Cerebellar nuclear complex (tissue), 1 donor: ENCODE results near the gene THAP6.
"Not testable (repeated sequence)": the region's sequence is repeated elsewhere in the genome, so short reads cannot be mapped to it uniquely, and the experiment has no call there.

ENCODE experiments used
- DNase-seq, 2 experiments: peaks; one replicate each; lab custom pipeline; 2025; lab: John Stamatoyannopoulos, UW

Gene THAP6, protein sequence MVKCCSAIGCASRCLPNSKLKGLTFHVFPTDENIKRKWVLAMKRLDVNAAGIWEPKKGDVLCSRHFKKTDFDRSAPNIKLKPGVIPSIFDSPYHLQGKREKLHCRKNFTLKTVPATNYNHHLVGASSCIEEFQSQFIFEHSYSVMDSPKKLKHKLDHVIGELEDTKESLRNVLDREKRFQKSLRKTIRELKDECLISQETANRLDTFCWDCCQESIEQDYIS

GRCh38 chr4:75514131-75514948 lies at the start of gene THAP6, which contains the start of gene RCHY1:
Gene THAP6 (plus strand): TSS chr4:75514473. CDS start chr4:75515453, 980 bp downstream.
Gene RCHY1 (minus strand): TSS chr4:75514403. CDS start chr4:75514286, 117 bp downstream.
- DNase-seq = peak; percentile 77 to 92

DNA sequence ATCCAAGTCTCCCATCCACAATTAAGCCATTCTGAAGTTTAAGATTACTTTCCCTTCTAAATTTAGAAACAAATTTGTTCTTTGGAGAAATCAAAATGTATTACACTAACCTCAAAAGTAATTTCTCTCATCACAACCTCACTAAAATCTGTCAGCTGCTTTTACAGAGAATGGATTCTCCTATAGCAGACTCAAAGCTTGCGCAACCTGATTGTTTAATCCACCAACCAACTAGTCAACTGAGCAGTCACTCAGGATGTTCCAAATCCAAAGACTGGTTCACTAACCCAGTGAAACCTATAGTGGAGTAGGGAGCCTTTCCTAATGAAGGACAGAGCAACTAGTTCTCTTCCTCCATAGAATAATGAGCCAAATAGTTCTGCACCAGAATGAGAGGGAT lies 44.4 kb upstream of the THAP6 start:
- DNase-seq = no peak

- no peak for DNase-seq
Observed at GRCh38 chr4:75470738-75471137, 43.5 kb upstream of the THAP6 start.

DNA sequence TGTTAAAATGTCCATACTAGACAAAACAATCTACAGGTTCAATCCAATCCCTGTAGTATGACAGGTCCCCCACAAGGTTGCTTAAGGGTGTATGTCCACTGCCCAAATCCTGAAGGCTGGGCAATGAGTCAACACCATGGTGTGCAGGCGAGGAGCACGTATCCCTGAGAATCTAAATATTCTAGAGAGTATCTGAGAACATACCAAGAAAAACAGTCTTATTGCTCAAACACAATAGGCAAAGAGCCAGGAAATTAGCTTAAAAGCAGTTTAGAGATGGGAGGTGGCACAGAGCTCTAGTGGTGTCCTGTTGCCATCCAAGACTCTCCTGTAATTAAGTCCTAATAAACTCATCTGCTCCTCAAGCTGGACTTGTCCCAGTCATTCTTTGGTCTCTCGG lies 37.1 kb upstream of the THAP6 start:
- no peak for DNase-seq

DNA sequence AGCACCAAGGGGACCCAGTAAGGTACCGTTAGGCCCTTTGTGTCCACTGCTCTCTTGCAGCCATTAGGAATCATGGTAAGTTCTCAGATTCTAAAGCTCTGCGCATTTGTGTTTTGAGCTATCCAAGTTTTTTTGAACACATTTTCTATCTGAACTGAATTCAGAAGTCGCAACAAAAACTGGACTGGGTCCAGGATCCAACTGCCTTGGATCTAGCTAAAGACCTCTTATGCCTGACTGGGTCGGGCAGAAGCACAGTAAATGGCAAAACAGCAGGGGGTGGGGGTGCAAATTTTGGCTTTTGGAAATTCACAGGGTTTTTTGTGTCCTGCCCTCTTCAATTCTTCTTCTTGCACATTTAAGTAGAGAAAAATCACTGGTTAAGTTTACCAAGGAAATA lies 30.1 kb upstream of the THAP6 start:
- no peak for DNase-seq

GRCh38 chr4:75490155-75490554 lies 24.1 kb upstream of the THAP6 start:
- DNase-seq = no peak

DNA sequence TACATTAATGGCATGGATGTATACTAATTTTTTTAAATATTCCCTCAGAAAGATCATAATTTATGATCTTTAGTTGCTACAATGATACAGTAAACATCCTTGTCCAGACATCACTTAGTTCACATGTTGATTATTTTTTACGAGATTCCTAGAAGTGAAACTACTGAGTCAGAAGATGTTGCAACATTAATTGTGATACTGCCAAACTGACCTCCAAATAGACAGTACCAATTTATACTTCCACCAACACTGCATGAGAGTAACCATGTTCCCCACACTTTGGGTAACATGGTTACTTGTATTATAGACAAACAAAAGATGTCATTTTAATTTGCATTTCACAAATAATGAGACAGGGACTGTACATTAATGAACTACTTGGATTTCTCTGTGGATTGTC lies 19.7 kb upstream of the THAP6 start:
- DNase-seq = no peak

DNA sequence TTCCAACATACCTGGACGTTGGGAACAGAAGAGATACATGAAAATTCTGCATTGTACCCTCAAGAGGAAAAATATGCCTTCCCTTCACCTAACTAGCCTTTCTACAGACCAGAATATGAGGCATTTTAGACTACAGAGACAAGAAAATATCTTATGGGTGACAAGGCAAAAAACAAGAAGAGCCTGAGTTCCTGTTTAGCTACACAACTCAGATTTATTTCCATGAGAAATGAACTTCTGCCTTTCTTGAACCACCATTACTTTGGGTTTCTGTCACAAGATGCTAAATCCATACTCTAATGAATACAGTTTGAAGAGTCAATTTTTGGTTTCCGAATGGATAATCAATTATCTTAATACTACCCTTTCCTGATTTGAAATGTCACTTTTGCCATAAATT lies 18.8 kb upstream of the THAP6 start:
- DNase-seq = no peak

GRCh38 chr4:75496406-75496805 lies 17.9 kb upstream of the THAP6 start:
- no peak for DNase-seq

DNA sequence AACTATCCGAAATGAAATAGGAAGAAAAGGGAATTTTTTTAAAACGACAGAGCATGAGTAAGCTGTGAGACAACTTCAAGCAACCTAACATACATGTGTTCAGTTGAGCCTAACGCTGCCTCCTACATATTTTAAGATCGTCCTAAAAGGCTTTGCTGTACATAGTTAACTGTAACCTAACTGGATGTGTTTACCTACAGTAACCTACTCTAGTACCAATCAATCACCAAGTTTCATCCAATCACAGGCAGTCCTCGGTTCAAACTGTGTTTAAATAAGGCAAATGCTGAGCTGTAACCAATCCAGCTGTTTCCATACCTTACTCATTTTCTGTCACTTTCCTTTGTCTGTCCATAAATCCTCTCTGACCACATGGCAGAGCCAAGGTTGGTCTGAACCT lies 17.1 kb upstream of the THAP6 start:
- no peak for DNase-seq

DNA sequence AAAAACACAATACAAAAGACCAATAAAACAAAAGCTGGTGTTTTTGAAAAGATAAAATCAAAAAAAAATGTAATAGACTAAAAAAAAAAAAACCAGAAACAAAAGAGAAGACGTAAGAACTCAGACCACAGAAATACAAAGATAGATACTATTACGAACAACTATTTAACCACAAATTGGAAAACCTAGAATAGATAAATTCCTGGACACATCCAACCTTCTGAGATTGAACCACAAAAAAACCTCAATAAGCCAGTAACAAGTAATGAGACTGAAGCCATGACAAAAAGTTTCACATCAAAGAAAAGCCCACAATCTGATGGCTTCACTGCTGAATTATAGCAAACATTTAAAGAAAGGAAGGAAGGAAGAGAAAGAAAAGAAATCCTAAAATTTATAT lies 16.2 kb upstream of the THAP6 start:
- no peak for DNase-seq

- no peak for DNase-seq
Observed at GRCh38 chr4:75499900-75500299, 14.4 kb upstream of the THAP6 start.

DNA sequence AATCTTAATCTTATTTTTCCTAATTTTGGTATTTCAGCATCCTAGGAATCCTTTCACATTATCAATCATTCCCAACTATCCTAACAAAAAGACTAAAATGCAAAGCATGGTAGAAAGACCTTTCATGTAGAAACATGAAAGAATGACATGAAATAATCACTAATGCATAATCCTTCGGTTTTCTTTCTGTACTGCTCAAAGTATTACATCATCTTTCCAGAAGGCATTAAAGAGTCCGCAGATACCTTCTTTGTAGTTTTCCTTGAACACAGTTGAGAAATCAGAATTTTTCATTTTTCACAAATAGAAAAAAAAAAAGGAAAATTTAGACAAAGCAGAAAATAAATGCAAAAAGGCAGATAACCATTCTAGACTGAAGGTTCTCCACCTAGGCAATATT lies 11.6 kb upstream of the THAP6 start:
- DNase-seq = no peak

GRCh38 chr4:75505630-75506029 lies 8.6 kb upstream of the THAP6 start:
- no peak for DNase-seq

- DNase-seq = not testable (repeated sequence)
Observed at GRCh38 chr4:75509592-75509991, 4.7 kb upstream of the THAP6 start.

DNA sequence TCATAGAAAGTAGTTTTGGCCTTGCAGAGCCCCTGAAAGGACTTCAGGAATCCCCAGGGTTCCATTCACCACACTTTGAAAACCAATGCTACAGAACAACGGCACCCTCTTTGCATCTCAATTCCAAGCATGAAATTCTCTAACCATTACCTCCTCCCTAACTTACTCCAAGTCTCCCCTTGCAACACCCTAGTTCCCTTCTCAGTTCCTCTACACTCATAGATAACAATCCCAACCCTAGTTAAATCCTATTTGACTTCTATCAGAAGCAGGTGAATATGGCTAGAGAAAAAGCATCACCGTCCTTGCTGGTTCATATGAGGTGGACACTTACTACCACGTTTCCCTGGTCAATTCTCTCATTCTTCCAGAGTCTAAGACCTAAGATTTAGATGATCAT lies 2.4 kb upstream of the THAP6 start:
- no peak for DNase-seq

GRCh38 chr4:75512386-75513211 lies 1.7 kb upstream of the THAP6 start:
- no peak for DNase-seq

DNA sequence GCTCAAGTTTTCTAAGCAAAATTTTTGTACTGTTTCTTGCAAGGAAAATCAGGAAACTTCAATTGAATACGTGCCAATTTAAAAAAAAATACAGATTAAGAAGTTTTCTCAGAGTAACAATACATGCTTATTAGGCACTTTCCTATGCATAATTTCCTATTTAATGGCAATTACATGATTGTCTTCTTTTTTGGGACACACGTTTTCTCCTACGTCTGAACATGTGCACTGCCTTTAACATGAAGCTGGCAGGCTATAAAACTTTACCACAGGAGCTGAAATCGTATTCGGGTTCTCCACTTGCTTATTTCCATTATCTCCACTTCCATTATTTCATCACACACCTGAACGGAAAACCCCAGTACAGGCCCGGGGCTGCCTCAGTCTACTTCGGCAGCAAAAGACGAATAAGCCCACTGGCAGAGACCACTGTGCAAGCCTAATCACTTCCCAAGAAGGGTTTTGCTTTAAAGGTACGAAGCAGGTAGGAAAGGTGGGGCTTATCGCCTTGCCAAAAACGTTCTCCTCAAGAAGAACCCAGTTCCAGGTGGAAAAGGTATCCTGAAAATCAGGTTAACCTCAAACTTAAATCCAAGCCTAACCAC lies 645 bp upstream of the THAP6 start:
- DNase-seq = no peak

DNA sequence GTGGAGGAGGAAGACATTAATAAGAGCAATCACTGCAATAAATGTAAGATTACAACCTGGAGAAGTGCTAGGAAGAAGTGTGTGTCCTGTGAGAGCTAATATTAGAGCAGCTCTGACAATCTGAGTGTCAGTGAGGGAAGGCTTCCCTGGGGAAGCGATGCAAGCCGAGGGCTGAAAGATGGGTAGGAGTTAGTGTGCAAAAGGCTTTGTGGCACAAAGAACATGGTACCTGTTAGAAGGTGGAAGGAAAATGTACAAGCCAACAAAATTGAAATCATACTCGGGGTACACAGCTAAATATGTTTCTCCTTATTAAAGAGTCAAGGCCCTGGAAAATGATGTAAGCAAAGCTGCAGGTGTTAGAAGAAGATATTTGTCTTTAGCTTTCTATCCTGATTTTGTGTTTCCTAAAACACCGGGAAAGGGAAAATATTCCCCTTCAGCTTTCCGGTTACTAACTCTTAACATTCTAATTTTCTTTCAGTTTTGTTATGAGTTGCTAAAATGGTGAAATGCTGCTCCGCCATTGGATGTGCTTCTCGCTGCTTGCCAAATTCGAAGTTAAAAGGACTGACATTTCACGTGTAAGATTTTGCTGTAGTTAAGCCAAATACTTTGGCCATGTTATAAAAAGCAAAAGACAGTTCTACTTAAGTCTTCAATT lies 808 bp downstream of the THAP6 start:
- DNase-seq = no peak

DNA sequence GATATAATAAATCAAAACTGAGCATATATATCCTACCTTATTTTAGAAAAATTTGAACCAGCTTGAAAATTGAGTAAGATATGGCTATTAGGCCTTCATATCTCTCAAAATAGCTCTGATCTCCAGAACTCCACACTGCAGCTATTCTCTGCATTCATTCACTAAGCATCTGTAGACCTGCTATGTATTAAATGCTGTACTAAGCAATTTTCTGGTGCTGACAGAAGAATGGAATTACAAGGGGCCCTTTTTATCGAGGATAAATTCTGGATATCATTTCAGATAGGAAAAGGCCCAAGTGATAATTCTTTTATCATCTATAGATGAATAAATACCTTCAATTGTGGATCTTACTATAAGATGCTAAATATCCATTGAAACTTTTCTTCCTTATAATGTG lies 1.9 kb downstream of the THAP6 start:
- DNase-seq = no peak

- not testable (repeated sequence) for DNase-seq
Observed at GRCh38 chr4:75519452-75519851, 5.2 kb downstream of the THAP6 start.

GRCh38 chr4:75525086-75525485 lies 10.8 kb downstream of the THAP6 start:
- no peak for DNase-seq
